ENCODE results near the gene CDKN2B.

Gene CDKN2B

DNA sequence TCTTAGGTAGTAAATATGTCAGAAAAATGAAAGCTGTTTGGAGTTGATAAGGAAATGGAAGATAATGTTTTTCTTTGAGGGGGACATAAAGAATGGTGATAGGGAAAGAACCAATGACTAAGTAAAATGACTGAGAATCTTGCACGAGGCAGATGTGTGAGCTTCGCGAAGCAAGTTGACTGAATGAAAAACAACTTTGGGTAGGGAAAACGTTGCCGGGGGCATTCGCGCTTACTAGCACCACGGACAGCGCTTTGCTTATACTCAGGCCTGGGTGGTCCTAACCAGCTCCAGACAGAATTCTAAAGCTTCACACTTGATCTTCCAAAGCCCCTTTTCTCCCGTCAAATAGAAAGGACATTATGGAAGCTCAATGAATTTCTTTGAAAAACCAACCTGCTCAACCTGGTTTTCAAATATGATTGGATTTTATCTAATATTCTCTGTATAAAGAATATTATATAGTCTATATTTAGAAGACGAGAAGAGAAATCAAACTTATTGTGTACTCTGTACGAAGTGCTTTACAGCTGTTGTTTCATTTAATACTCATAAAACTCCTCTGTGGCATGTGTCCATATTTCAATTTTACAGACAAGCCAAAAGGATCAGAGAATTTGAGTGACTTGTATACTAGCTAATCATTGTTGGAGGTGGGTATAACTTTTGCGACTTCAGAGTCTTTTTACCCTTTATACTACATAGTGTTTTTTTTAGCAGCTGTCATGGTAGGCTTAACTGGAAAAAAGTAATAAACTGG lies 1.9 kb upstream of the CDKN2B start:
- H3K27me3 ChIP-seq (ENCODE audit: insufficient read depth, low read depth): no peaks in the 10 kb centered on the region
- peaks cover 24% of the 10 kb centered on the region; the same call in 1 of the 2 replicates for H3K79me2 ChIP-seq (ENCODE audit: insufficient read depth, low read depth)
- H3K9ac ChIP-seq: no peak overlapping the region
- H2AFZ ChIP-seq (ENCODE audit: low read depth): no peak overlapping the region
- no peaks in the 10 kb centered on the region for H3K36me3 ChIP-seq (ENCODE audit: insufficient read depth)
- TF ChIP-seq, protein P1, sequence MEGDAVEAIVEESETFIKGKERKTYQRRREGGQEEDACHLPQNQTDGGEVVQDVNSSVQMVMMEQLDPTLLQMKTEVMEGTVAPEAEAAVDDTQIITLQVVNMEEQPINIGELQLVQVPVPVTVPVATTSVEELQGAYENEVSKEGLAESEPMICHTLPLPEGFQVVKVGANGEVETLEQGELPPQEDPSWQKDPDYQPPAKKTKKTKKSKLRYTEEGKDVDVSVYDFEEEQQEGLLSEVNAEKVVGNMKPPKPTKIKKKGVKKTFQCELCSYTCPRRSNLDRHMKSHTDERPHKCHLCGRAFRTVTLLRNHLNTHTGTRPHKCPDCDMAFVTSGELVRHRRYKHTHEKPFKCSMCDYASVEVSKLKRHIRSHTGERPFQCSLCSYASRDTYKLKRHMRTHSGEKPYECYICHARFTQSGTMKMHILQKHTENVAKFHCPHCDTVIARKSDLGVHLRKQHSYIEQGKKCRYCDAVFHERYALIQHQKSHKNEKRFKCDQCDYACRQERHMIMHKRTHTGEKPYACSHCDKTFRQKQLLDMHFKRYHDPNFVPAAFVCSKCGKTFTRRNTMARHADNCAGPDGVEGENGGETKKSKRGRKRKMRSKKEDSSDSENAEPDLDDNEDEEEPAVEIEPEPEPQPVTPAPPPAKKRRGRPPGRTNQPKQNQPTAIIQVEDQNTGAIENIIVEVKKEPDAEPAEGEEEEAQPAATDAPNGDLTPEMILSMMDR (conservative IDR thresholded peaks at IDR 0.05; ENCODE audit: low read depth, low read length): no peak
- 0 out of 2 replicates have a peak overlapping the region, but pooled peaks have one; percentile 7 for H3K27ac ChIP-seq
- H4K20me1 ChIP-seq (ENCODE audit: insufficient read depth): no peaks in the 10 kb centered on the region
- no peak overlapping the region for H3K4me3 ChIP-seq (IDR thresholded peaks at IDR 0.05; ENCODE audit: insufficient read depth, low read depth, low read length)
- H3K4me1 ChIP-seq (ENCODE audit: low read depth, poor library complexity, severe bottlenecking): peaks cover 39% of the 10 kb centered on the region
- no peak overlapping the region; the same call in 1 of the 2 replicates for H3K4me2 ChIP-seq

DNA sequence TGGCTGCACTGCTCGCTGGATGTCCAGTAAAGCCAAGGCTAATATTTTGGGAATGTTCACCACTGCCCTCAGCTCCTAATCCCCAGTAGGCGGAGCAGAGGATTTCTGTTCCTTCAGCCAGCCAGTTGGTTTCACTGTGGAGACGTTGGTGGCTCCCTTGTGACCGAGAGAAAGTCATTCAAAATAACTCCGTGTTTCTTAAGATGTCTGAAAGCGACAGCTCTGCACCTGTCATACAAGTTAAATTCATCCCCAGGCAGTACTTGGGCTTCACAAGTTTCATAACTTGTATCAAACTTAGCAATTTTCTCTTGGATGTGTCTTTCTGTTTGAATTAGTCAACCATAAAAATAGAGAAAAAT lies 382 bp upstream of the CDKN2B start:
- Histone ChIP-seq H3K27ac (peak overlapping the region; percentile 41; the same call in 1 of the 2 replicates), H2AFZ (ENCODE audit: low read depth) (peak overlapping the region; percentile 46), H3K36me3 (ENCODE audit: insufficient read depth) (no peaks in the 10 kb centered on the region), H3K27me3 (ENCODE audit: insufficient read depth, low read depth) (no peaks in the 10 kb centered on the region), H3K4me3 (IDR thresholded peaks at IDR 0.05; ENCODE audit: insufficient read depth, low read depth, low read length) (peak overlapping the region; percentile 66), H3K9ac (peak overlapping the region; percentile 50; the same call in 1 of the 2 replicates), H4K20me1 (ENCODE audit: insufficient read depth) (no peaks in the 10 kb centered on the region), H3K79me2 (ENCODE audit: insufficient read depth, low read depth) (peaks cover 39% of the 10 kb centered on the region), H3K4me2 (peak overlapping the region; percentile 71), H3K4me1 (ENCODE audit: low read depth, poor library complexity, severe bottlenecking) (peaks cover 46% of the 10 kb centered on the region)
- TF ChIP-seq, protein P1 (conservative IDR thresholded peaks at IDR 0.05; ENCODE audit: low read depth, low read length): no peak

- no peak overlapping the region for H2AFZ ChIP-seq (ENCODE audit: low read depth)
- no peaks in the 10 kb centered on the region for H3K27me3 ChIP-seq (ENCODE audit: insufficient read depth, low read depth)
- H3K4me2 ChIP-seq: peak overlapping the region; percentile 71
- peaks cover 51% of the 10 kb centered on the region for H3K79me2 ChIP-seq (ENCODE audit: insufficient read depth, low read depth)
- H3K4me1 ChIP-seq (ENCODE audit: low read depth, poor library complexity, severe bottlenecking): peaks cover 56% of the 10 kb centered on the region
- H3K4me3 ChIP-seq (IDR thresholded peaks at IDR 0.05; ENCODE audit: insufficient read depth, low read depth, low read length): peak overlapping the region; percentile 66
- H3K27ac ChIP-seq: peak overlapping the region; percentile 67; the same call in 1 of the 2 replicates
- no peaks in the 10 kb centered on the region for H4K20me1 ChIP-seq (ENCODE audit: insufficient read depth)
- no peaks in the 10 kb centered on the region for H3K36me3 ChIP-seq (ENCODE audit: insufficient read depth)
- H3K9ac ChIP-seq: peak overlapping the region; percentile 50; the same call in 1 of the 2 replicates
- TF ChIP-seq, protein P1 (conservative IDR thresholded peaks at IDR 0.05; ENCODE audit: low read depth, low read length): no peak
These were observed 755 bp downstream of the CDKN2B start for GRCh38 chr9:22008384-22008716.

DNA sequence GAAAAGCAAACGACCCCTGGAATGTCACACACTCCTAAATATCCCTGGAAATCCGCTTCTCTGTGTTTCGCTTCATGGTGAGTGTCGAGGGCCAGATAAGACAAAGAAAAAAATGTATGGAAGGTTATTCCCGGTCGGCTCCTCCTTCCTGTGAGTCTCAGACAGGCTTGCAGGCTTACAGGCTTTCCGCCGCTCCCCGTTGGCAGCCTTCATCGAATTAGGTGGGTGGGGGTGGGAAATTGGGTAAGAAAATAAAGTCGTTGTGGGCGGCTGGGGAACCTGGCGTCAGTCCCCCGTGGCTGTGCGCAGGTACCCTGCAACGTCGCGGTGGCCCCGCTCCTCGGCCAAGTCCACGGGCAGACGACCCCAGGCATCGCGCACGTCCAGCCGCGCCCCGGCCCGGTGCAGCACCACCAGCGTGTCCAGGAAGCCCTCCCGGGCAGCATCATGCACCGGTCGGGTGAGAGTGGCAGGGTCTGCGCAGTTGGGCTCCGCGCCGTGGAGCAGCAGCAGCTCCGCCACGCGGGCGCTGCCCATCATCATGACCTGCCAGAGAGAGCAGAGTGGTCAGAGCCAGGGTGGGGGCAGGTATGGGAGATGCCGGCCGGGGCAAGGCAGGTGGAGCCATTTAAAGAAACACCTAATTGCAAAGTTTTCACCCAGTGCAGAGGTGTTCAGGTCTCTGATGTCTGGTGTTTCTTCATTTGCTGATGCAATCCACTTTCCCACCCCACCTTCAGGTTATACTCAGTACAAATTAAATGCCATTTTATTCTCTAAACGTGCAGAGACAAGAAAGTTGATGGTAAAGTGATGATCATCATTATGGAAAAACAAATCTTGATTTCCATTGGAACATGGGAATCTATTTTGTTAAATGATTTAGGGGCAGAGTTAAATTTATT lies 3.2 kb downstream of the CDKN2B start:
- Histone ChIP-seq H3K4me2 (no peak overlapping the region), H3K4me1 (ENCODE audit: low read depth, poor library complexity, severe bottlenecking) (peaks cover 67% of the 10 kb centered on the region), H3K9ac (no peak overlapping the region), H3K27me3 (ENCODE audit: insufficient read depth, low read depth) (no peaks in the 10 kb centered on the region), H2AFZ (ENCODE audit: low read depth) (no peak overlapping the region), H3K79me2 (ENCODE audit: insufficient read depth, low read depth) (peaks cover 75% of the 10 kb centered on the region), H3K27ac (no peak overlapping the region), H3K36me3 (ENCODE audit: insufficient read depth) (no peaks in the 10 kb centered on the region), H3K4me3 (IDR thresholded peaks at IDR 0.05; ENCODE audit: insufficient read depth, low read depth, low read length) (no peak overlapping the region), H4K20me1 (ENCODE audit: insufficient read depth) (no peaks in the 10 kb centered on the region)
- TF ChIP-seq, protein P1 (conservative IDR thresholded peaks at IDR 0.05; ENCODE audit: low read depth, low read length): no peak
